Mammary epithelial cell (primary cell): ENCODE measurements around the gene SGMS2.

Experiments
- EZH2 ChIP-seq: IDR thresholded peaks from 2 replicates; pipeline ENCODE4 v1.6.1; 2012; ENCODE audit warnings: low read length, inconsistent platforms, borderline replicate concordance
- TF ChIP-seq, protein P1 (sequence below), 2 donors: IDR thresholded peaks in 1 of 2; conservative IDR thresholded peaks in 1 of 2; 2 replicates each; pipeline ENCODE4 v1.5.1; 2011 to 2012; ENCODE audit warnings: inconsistent platforms in 2 of 2, low read length in 2 of 2, mild to moderate bottlenecking in 2 of 2, control low read depth in 1 of 2, low read depth in 1 of 2; ENCODE audit not compliant: insufficient read depth in 1 of 2; ENCODE audit errors: extremely low read depth in 1 of 2

DNA sequence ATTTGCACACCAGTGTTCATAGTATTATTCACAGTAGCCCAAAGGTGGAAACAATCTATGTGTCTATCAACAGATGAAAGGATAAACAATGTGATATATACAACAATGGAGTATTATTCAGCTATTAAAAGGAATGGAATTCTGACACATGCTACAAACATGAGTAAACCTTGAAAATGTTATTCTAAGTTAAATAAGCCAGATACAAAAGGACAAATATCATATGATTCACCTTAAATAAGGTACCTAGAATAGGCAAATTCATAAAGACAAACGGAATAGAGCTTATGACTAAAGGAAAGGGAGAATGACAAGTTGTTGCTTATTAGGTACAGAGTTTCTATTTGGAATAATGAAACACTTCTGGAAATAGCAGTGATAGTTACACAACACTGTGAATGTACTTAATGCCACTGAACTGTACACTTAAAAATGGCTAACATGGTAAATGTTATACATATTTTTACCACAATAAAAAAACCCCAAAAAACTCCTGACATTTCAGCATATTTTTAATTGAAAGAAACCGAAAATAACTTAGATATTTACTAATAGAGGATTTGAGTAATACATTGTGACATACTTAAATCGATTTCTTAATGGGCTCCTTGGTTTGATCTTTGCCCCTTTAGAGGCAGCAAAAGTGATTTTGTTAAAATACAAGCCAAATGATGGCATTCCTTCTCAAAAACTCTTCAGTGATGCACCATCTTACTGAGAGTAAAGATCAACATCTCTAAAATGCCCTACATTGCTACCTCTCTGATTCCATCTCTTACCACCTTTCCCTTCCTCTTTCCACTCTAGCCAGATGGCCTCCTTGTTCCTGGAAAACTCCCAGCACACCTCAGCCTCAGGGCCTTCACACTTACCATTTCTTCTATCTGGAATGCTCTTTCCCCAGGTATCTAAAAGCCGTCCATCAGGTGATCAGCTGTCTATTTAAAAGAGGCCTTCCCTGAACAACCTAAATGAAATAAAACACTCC lies 98.0 kb downstream of the SGMS2 start:
- TF ChIP-seq, protein P1, sequence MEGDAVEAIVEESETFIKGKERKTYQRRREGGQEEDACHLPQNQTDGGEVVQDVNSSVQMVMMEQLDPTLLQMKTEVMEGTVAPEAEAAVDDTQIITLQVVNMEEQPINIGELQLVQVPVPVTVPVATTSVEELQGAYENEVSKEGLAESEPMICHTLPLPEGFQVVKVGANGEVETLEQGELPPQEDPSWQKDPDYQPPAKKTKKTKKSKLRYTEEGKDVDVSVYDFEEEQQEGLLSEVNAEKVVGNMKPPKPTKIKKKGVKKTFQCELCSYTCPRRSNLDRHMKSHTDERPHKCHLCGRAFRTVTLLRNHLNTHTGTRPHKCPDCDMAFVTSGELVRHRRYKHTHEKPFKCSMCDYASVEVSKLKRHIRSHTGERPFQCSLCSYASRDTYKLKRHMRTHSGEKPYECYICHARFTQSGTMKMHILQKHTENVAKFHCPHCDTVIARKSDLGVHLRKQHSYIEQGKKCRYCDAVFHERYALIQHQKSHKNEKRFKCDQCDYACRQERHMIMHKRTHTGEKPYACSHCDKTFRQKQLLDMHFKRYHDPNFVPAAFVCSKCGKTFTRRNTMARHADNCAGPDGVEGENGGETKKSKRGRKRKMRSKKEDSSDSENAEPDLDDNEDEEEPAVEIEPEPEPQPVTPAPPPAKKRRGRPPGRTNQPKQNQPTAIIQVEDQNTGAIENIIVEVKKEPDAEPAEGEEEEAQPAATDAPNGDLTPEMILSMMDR (conservative IDR thresholded peaks at IDR 0.05 in 1 of 2, IDR thresholded peaks at IDR 0.05 in 1 of 2; ENCODE audit: extremely low read depth in 1 of 2, insufficient read depth in 1 of 2, low read depth in 1 of 2, low read length in 2 of 2), result no peak
- no peak for TF ChIP-seq EZH2
